IPS-20b (cell line): ENCODE data around the gene SNCB.

Experiments used
- H3K27ac ChIP-seq: one replicate; pipeline ENCODE4 v1.5.1; 2013; ENCODE audit warnings: low read length
- H3K27me3 ChIP-seq: 2 replicates; pipeline ENCODE4 v1.6.1; 2013; ENCODE audit warnings: mild to moderate bottlenecking, low read length, inconsistent platforms; ENCODE audit not compliant: insufficient read depth
- H3K36me3 ChIP-seq: 2 replicates; pipeline ENCODE4 v1.6.1; 2013; ENCODE audit warnings: low read depth, mild to moderate bottlenecking, inconsistent platforms, low read length, moderate library complexity; ENCODE audit not compliant: insufficient read depth
- H3K4me1 ChIP-seq: 2 replicates; pipeline ENCODE4 v1.6.1; 2013; ENCODE audit warnings: mild to moderate bottlenecking, control low read depth, inconsistent platforms, low read length, moderate library complexity; ENCODE audit not compliant: insufficient read depth
- H3K4me3 ChIP-seq: 2 replicates; pipeline ENCODE4 v1.5.1; 2013; ENCODE audit warnings: mild to moderate bottlenecking, low read length, inconsistent platforms
- H3K9ac ChIP-seq: 2 replicates; pipeline ENCODE4 v1.6.1; 2013; ENCODE audit warnings: low read depth, mild to moderate bottlenecking, inconsistent platforms, low read length, moderate library complexity
- H3K9me3 ChIP-seq: 2 replicates; pipeline ENCODE4 v1.6.1; 2013; ENCODE audit warnings: mild to moderate bottlenecking, low read depth, low read length, inconsistent platforms; ENCODE audit not compliant: insufficient read depth

Gene SNCB

DNA sequence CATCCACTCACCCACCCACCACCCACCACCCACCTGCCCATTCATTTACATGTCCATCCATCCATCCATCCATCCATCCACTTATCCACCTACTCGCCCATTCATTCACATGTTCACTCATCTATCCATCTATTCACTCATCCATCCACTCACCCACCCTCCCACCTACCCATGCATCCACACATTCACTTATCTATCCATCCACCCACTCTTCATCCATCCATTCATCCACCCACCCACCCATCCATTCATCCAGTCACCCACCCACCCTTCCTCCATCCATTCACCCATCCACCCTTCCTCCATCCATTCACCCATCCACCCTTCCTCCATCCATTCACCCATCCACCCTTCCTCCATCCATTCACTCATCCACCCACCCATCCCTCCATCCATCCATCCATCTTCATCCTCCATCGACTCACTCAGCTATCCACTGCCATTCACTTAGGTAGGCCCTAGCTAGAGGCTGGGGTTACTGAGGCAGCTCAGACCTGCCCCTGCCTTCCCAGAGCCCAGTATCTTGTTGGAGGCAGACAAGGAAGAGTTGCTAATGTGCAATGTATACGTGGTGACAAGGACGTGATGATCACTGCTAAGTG lies 29.6 kb upstream of the SNCB start:
- H3K4me3 ChIP-seq = no peak overlapping the region
- H3K9me3 ChIP-seq = no peaks in the 10 kb centered on the region
- no peak overlapping the region for H3K9ac ChIP-seq
- H3K27ac ChIP-seq = no peak overlapping the region
- H3K27me3 ChIP-seq = 0 out of 2 replicates have a peak, but pooled peaks cover 4% of the 10 kb centered on the region
- no peaks in the 10 kb centered on the region for H3K36me3 ChIP-seq
- H3K4me1 ChIP-seq = peaks cover 7% of the 10 kb centered on the region; the same call in 1 of the 2 replicates

DNA sequence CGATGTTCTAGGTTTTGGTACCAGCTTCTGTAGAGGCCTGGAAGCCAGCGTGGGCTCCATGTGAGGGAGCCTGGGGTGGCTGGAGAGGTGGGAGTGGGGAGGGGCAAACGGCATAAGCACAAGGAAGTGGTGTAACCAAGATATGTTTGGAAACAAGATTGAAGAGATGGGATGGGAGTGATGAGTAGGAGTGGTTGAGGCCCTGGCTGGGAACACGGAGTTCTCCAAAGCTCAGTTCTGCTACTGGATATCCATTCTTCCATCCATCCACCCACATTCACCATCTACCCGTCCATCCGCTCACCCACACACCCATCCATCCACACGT lies 29.1 kb upstream of the SNCB start:
- no peak overlapping the region for H3K4me3 ChIP-seq
- no peaks in the 10 kb centered on the region for H3K9me3 ChIP-seq
- no peaks in the 10 kb centered on the region for H3K36me3 ChIP-seq
- H3K9ac ChIP-seq = no peak overlapping the region
- H3K27me3 ChIP-seq = 0 out of 2 replicates have a peak, but pooled peaks cover 4% of the 10 kb centered on the region
- no peak overlapping the region for H3K27ac ChIP-seq
- peaks cover 5% of the 10 kb centered on the region; the same call in 1 of the 2 replicates for H3K4me1 ChIP-seq

DNA sequence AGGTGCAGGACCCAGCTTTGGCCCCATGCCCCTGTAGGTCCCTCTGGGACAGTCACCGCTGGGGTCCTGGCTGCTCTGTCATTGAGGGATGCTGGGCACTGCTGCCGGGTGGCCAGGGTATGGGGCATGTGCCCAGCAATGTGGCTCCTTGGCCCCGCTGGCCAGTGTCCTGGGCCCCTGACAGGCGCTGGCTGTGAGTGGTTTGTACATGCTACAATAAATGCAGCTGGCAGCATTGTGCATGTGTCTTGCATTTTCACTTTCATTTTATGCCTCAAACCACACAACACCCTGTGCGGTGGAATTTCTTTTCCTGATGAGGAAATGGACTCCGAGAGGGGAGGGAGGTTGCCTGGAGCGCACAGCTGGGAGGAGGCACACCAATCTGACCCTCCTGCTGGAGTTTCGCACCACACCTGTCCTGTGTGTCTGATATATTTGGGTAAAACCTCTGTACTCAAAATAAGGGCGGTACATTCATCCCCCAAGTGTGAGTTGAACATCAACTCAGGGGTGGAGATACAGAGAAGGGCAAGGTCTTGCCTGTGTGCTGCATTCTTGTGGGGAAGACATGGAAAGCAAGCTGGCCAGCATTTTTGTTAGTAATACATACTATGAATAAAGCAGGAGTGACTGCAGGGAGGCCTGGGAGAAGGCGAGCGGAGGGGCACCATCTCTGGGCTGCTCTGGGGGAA lies 28.6 kb upstream of the SNCB start:
- Histone ChIP-seq H3K27ac (no peak overlapping the region), H3K27me3 (0 out of 2 replicates have a peak, but pooled peaks cover 4% of the 10 kb centered on the region), H3K4me1 (no peaks in the 10 kb centered on the region; the same call in 1 of the 2 replicates), H3K36me3 (no peaks in the 10 kb centered on the region), H3K4me3 (no peak overlapping the region), H3K9me3 (no peaks in the 10 kb centered on the region), H3K9ac (no peak overlapping the region)

DNA sequence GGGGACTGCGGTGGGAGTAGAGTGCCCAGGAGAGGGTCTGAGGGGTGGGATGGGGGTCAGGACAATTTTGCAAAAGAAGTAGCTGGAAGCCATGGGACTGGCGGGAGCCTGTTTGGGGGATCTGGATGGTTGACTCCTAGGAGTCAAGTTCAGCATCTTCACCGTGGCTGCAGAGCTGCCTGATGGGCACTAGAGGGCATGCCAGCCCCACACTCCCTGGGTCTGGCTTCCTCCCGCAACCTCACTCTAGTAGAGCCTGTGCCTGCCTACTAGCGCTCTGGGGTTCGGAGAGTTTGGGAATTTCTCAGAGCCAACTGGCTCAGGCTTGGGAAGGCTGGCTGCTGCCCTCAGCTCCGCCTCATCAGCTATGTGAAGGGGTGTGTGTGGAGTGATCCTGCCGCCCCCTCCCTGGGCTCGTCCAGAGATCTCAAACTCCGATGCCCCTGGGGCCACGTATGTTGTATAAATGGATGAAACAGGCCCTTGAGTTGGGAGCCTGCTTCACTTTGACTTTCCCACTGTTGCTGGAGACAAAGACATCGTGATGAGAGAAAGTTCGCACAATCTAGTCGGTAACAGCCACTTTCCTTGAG lies 27.8 kb upstream of the SNCB start:
- H3K27me3 ChIP-seq = no peaks in the 10 kb centered on the region
- H3K4me1 ChIP-seq = no peaks in the 10 kb centered on the region
- H3K9me3 ChIP-seq = no peaks in the 10 kb centered on the region
- peaks cover 8% of the 10 kb centered on the region for H3K36me3 ChIP-seq
- no peak overlapping the region for H3K9ac ChIP-seq
- H3K27ac ChIP-seq = no peak overlapping the region
- no peak overlapping the region for H3K4me3 ChIP-seq

DNA sequence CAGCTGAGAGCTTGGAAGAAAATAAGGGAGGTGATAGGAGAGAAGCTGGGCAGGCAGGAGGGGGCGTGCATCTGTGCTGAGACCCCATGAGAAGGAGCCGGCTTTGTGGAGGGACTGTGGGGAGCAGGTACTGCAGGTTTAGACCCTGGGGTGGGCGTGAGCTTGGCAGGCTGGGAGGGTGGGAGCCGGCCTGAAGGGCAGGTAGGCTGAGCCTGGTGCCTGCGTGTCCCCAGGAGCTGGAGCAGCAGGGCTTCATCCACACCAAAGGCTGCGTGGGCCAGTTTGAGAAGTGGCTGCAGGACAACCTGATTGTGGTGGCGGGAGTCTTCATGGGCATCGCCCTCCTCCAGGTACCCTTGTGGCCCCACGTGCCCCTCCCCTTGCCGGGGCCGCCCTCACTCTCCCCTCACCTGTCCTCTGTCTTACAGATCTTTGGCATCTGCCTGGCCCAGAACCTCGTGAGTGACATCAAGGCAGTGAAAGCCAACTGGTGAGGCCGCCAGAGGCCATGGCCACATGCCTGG lies 26.2 kb upstream of the SNCB start:
- H3K9me3 ChIP-seq = no peaks in the 10 kb centered on the region
- H3K4me1 ChIP-seq = no peaks in the 10 kb centered on the region
- no peak overlapping the region for H3K27ac ChIP-seq
- H3K9ac ChIP-seq = no peak overlapping the region
- peaks cover 15% of the 10 kb centered on the region for H3K36me3 ChIP-seq
- no peaks in the 10 kb centered on the region for H3K27me3 ChIP-seq
- no peak overlapping the region for H3K4me3 ChIP-seq

DNA sequence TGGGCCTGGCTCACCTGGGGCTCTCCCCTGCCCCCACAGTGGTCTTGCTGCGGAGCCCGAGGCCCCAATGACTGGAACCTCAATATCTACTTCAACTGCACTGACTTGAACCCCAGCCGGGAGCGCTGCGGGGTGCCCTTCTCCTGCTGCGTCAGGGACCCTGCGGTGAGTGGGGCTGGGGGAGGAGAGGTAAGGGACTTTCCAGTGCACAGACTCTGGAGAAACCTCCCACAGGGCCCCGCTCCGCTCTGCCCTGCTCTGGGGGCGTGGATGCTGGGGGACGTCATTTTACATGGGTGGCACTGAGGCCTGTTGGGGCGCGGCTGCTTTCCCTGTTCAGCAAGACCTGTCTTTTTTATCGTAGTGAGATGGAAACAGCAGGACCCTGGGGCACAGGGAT lies 24.5 kb upstream of the SNCB start:
- Histone ChIP-seq H3K27me3 (no peaks in the 10 kb centered on the region), H3K4me3 (no peak overlapping the region), H3K36me3 (peaks cover 15% of the 10 kb centered on the region), H3K9me3 (no peaks in the 10 kb centered on the region), H3K9ac (no peak overlapping the region), H3K4me1 (0 out of 2 replicates have a peak, but pooled peaks cover 3% of the 10 kb centered on the region), H3K27ac (no peak overlapping the region)

DNA sequence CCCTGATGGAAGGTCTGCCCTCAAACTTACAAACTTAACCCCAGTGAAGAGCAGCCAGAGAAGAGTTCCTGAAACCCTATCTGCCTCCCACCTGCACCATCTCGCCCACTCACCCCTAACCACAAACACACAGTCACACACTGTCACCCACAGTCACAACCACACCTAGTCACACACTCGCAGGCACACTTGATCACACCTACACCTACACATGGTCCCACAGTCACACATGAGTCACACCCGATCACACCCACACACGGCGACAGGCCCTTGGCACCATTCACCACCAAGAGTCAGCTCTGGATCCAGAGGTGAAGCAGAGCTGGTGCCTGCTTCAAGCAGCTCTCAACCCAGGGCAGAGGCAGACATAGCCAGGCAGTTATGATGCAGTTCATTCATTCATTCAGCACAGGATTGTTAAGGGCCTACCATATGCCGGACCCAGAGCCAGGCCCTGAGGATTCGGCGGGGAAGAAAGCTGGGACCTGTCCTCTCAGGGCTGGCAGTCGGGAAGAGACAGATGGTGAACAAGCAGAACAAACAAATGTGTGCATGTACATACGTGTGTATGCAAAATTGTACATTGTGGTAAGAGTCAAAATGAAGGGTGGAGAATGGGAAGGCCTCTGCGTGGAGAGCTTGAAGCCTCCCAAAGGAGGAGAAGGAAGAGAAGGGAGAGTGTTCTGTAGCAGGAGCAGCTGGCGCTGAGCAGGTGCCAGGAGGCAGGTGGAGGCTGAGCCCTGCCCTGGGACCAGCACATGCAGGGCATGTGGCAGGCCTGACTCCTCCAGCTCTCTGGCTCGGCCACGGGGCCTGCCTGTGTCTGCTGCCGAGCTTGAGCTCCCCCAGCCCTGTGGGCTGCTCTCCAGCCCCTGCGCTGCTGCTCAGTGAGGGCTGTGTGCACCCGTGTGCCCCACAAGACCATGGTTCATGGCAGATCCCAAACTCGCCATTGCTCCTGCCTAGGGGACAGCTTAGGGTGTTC lies 23.4 kb upstream of the SNCB start:
- Histone ChIP-seq H3K4me3 (no peak overlapping the region), H3K27me3 (no peaks in the 10 kb centered on the region), H3K36me3 (peaks cover 15% of the 10 kb centered on the region), H3K9ac (no peak overlapping the region), H3K27ac (no peak overlapping the region), H3K9me3 (no peaks in the 10 kb centered on the region), H3K4me1 (0 out of 2 replicates have a peak, but pooled peaks cover 4% of the 10 kb centered on the region)

DNA sequence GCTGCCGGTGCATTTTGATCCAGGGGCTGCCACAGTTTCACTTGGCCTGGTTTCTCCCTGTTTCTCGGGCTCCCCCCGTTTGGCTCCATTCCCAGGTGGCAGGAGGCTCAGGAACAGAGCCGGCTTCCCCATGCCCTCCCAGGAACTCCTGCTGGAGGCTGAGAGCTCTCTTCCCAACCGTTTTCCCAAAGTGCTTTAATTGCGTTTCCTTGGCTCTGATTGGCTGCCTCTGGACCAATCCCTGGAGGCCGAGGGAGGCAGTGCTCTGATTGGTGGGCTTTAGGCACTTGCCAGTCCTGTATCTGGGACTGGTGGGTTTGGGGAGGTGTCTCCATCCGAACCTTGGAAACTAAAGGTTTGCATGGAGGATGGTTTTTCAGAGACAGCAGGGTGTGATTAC lies 21.8 kb upstream of the SNCB start:
- no peak overlapping the region for H3K9ac ChIP-seq
- no peaks in the 10 kb centered on the region for H3K9me3 ChIP-seq
- no peak overlapping the region for H3K27ac ChIP-seq
- H3K4me1 ChIP-seq = 0 out of 2 replicates have a peak, but pooled peaks cover 4% of the 10 kb centered on the region
- peaks cover 15% of the 10 kb centered on the region for H3K36me3 ChIP-seq
- H3K27me3 ChIP-seq = no peaks in the 10 kb centered on the region
- no peak overlapping the region for H3K4me3 ChIP-seq

DNA sequence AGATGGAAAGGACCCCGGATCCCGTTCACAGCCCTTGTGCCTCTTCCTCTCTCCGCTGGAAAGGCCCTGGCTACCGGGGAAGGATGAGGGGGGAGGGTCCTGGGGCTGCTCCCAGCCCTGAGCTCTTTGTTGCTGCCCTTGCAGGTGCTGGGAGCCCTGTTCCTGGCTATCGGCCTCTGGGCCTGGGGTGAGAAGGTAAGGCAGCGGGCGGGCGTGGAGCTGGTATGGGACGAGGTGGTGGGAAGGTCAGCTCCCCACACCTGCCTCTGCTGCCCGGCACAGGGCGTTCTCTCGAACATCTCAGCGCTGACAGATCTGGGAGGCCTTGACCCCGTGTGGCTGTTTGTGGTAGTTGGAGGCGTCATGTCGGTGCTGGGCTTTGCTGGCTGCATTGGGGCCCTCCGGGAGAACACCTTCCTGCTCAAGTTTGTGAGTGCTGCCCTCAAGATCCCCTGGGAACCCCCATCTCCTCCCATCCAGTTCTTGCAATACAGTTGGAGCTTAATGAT lies 21.2 kb upstream of the SNCB start:
- no peak overlapping the region for H3K27ac ChIP-seq
- no peak overlapping the region for H3K9ac ChIP-seq
- peaks cover 15% of the 10 kb centered on the region for H3K36me3 ChIP-seq
- peaks cover 7% of the 10 kb centered on the region; the same call in 1 of the 2 replicates for H3K4me1 ChIP-seq
- H3K9me3 ChIP-seq = no peaks in the 10 kb centered on the region
- H3K27me3 ChIP-seq = no peaks in the 10 kb centered on the region
- no peak overlapping the region for H3K4me3 ChIP-seq

DNA sequence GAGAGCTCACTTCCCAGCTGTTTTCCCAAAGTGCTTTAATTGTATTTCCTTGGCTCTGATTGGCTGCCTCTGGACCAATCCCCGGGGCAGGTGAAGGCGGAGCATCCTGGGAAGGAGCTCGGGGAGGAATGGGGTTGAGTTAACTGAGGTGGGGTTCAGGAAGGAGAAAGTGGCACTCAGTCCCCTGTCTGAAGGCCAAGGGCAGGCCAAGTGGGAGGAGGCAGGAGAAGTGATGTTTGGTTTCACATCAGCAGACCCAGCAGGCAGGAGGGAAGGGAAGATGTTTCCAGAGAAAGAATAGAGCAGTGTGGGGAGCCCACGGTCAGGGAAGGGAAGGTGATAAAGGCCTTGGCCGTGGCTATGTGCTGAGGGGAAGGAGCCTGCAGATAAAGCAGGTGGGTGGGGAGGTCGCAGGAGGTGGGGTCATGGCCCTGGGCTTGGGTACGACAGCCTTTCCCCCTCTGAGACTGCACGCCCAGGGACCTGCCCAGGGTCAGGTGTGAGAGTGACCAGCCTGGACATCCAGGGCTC lies 20.1 kb upstream of the SNCB start:
- Histone ChIP-seq H3K36me3 (peaks cover 15% of the 10 kb centered on the region), H3K4me1 (peaks cover 10% of the 10 kb centered on the region; the same call in 1 of the 2 replicates), H3K27me3 (no peaks in the 10 kb centered on the region), H3K27ac (no peak overlapping the region), H3K4me3 (no peak overlapping the region), H3K9ac (no peak overlapping the region), H3K9me3 (no peaks in the 10 kb centered on the region)
